GM21717 (cell line): Measurements from ENCODE around the gene TEN1.
A peak's percentile ranks its signal among the peaks of the same experiment; 100 is the strongest.
"Not testable (repeated sequence)": the region's sequence is repeated elsewhere in the genome, so short reads cannot be mapped to it uniquely, and the experiment has no call there.

Experiments
- ATAC-seq: cut with Tn5 transposase; IDR thresholded peaks from one replicate; pipeline ENCODE4 v1.9.1; 2021; ENCODE audit warnings: mild to moderate bottlenecking, moderate library complexity; ENCODE audit not compliant: unreplicated experiment

The TEN1 gene, protein sequence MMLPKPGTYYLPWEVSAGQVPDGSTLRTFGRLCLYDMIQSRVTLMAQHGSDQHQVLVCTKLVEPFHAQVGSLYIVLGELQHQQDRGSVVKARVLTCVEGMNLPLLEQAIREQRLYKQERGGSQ

GRCh38 chr17:75978938-75979704, at the start of gene TEN1, which contains the start of gene ACOX1:
Gene TEN1 (plus strand): TSS chr17:75979240. CDS start chr17:75986193, 6,953 bp downstream.
Gene ACOX1 (minus strand): TSS chr17:75979166. CDS start chr17:75979073, 93 bp downstream.
- ATAC-seq = peak; percentile 89

- no peak for ATAC-seq
Observed at GRCh38 chr17:75931062-75931461, 48.0 kb upstream of the TEN1 start.

- ATAC-seq = no peak
Observed at GRCh38 chr17:75932852-75933251, 46.2 kb upstream of the TEN1 start.

- ATAC-seq = no peak
Observed at GRCh38 chr17:75933808-75934207, 45.2 kb upstream of the TEN1 start.

GRCh38 chr17:75937652-75938051, 41.4 kb upstream of the TEN1 start:
- ATAC-seq = no peak

GRCh38 chr17:75940727-75941441, 38.2 kb upstream of the TEN1 start, which contains the start of gene FBF1:
Gene FBF1 (minus strand): TSS chr17:75941042. CDS start chr17:75938149, 2,893 bp downstream.
- peak; percentile 84 for ATAC-seq

- ATAC-seq = no peak
Observed at GRCh38 chr17:75941442-75941819, 37.6 kb upstream of the TEN1 start.

DNA sequence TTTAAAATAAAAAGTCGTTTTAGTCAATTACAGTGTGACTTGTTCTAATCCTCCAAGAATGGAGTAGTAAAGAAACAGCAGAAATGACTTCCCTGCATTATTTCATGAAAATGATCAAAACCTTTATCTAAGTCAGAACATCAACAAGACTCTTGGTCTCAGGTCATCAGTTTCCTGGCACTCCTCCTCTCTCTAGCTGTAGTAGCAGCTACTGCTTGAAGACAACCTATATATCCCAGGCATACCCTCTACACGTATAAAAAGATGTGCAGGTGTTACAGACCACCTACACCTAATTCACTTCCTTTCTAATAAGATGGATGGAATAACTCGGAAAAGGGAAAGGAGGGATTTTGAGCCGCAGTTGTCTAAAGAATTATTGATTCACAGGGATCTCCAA, 36.6 kb upstream of the TEN1 start:
- no peak for ATAC-seq

DNA sequence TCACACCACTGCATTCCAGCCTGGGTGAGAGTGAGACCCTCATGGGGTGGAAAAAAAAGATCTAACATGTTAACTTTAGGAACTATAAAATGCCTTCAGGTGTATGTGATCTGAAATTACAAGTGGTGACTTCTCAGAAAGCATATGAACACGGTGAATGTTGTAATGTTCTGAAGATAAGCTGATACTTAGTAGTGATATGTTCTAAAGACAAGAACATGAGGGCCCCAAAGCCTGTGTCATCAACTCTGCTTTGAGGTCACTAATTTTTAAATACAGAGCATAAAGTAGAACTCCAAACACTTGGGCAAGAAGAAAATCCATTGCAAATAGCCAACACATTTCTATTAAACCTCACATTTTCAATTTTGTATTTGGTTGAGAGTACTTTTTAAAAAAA, 35.5 kb upstream of the TEN1 start:
- no peak for ATAC-seq

DNA sequence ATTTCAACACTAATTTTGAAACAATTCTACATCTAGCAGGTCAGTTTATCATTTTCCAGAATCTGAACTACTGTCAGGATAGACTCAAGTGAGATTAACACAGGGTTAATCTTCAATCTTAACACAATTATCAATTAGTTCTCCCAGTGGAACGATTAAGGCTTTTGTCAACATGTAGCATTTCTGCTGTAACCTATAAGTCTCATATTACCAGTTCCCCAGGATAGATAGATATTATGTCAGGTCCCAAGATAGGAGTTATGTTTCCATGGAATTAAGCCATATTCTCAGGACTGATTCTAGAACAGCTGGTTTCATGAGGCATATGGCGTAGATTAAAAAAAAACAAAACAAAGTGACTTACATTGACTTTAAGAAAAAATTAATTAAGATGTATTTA, 33.8 kb upstream of the TEN1 start:
- no peak for ATAC-seq

DNA sequence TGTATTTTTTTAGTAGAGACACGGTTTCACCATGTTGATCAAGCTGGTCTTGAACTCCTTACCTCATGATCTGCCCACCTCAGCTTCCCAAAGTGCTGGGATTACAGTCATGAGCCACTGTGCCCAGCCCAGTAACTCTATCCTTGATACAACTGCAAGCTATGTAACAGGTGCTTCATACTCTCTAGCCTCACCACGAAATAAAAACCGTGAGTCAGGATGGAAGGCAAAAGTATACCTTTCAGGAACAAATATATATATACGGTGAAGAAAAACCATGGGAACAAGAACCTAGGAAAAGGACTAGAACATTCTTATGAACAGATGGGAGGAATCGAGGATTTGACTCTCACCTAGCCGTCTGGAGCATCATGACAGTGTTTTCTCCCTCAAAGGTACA, 28.6 kb upstream of the TEN1 start:
- ATAC-seq = no peak

- ATAC-seq = no peak
Observed at GRCh38 chr17:75950855-75951554, 28.0 kb upstream of the TEN1 start.

- no peak for ATAC-seq
Observed at GRCh38 chr17:75959051-75959838, 19.8 kb upstream of the TEN1 start.

GRCh38 chr17:75959839-75960511, 19.1 kb upstream of the TEN1 start:
- ATAC-seq = no peak

GRCh38 chr17:75965468-75965867, 13.6 kb upstream of the TEN1 start:
- no peak for ATAC-seq

DNA sequence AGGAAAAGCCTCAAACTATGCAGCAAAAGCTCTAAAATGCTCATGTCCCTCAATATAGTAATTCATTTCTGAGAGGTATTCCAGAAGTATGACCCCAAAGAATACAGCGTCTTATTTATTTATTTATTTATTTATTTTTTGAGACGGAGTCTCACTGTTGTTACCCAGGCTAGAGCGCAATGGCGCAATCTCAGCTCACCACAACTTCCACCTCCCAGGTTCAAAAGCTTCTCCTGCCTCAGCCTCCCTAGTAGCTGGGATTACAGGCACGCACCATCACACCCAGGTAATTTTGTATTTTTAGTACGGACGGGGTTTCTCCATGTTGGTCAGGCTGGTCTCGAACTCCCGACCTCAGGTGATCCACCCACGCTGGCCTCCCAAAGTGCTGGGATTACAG, 10.0 kb upstream of the TEN1 start:
- ATAC-seq = not testable (repeated sequence)

DNA sequence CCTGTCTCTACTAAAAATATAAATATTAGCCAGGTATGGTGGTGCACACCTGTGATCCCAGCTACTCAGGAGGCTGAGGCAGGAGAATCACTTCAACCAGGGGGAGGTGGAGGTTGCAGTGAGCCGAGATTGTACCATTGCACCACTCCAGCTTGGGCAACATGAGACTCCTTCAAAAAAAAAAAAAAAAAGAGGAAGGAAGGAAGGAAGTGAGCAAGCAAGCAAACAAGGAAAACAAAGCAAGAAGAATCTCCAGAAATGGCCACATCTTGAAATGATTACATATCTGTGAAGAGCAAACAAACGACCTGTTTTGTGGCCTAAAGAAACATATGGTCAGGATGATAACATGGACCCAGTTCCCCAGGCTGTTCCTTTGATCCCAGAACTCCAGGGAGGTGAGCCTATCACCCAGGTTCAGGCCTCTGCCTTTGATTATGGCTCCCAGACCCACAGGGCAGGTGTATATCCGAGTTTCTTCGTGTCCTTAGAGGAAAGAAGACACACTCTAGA, 9.0 kb upstream of the TEN1 start:
- no peak for ATAC-seq

GRCh38 chr17:75970626-75971025, 8.4 kb upstream of the TEN1 start:
- no peak for ATAC-seq

DNA sequence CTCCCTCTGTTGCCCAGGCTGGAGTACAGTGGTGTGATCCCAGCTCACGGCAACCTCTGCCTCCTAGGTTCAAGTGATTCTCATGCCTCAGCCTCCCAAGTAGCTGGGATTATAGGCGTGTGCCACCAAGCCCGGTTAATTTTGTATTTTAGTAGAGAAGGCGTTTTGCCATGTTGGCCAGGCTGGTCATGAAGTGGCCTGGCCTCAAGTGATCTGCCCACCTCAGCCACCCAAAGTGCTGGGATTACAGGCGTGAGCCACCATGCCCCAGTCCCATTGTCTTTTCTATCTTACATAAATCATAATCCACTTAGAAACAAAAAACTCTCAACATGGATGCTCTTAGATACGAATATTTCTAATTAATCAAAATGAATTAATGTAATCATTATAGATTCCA, 3.9 kb upstream of the TEN1 start:
- not testable (repeated sequence) for ATAC-seq

GRCh38 chr17:75975757-75976174, 3.3 kb upstream of the TEN1 start:
- no peak for ATAC-seq
